Measurements from ENCODE around the gene NFATC2.
"Not testable (repeated sequence)": the region's sequence is repeated elsewhere in the genome, so short reads cannot be mapped to it uniquely, and the experiment has no call there.

The NFATC2 gene

GRCh38 chr20:51470499-51470820, 72.1 kb downstream of the NFATC2 start:
- no peak for DNase-seq (ENCODE audit: low spot score)

- DNase-seq (ENCODE audit: low spot score), result no peak
These were observed 72.7 kb downstream of the NFATC2 start for GRCh38 chr20:51469578-51470498.

GRCh38 chr20:51469046-51469445, 73.5 kb downstream of the NFATC2 start:
- DNase-seq (ENCODE audit: low spot score), result no peak

DNA sequence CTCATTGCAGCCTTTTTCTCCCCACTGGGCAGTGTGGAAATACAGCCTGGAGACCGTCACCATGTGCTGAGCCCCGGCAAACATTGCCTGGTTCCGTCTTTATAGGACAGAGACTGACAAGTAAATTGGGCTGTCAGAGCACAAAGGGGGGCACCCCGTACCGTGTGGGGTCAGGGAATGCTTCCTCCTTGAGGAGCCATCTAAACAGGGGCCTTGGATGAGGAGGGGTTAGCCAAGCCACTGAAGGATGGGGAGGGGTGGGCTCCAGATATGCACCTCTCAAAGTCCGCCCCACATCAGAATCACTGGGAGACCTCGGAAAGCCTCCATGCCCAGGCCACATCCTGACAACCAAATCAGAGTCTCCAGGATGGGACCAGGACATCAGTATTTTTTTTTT, 73.9 kb downstream of the NFATC2 start:
- DNase-seq (ENCODE audit: low spot score), result no peak

- DNase-seq (ENCODE audit: low spot score), result no peak
These were observed 74.4 kb downstream of the NFATC2 start for GRCh38 chr20:51467956-51468626.

GRCh38 chr20:51463998-51464397, 78.5 kb downstream of the NFATC2 start:
- no peak for DNase-seq (ENCODE audit: low spot score)

DNA sequence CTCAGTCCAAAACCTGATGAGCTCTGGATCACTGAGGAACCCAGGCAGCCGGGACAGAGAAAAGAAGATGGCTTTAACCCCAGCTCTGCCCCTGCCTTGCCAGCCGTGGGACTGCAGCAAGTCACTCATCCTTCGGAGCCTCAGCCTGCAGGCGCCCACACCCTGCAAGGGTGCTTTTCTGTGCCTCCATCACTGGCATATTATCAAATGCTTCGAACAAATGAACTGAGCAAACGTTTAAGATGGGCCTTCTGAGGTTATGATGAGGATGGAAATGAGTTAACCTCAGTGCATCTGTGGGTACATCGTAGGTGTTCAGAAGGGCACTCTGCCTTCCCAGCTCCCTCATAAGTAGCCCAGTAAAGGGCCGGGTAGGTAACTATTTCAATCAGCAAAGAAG, 79.0 kb downstream of the NFATC2 start:
- no peak for DNase-seq (ENCODE audit: low spot score)

DNA sequence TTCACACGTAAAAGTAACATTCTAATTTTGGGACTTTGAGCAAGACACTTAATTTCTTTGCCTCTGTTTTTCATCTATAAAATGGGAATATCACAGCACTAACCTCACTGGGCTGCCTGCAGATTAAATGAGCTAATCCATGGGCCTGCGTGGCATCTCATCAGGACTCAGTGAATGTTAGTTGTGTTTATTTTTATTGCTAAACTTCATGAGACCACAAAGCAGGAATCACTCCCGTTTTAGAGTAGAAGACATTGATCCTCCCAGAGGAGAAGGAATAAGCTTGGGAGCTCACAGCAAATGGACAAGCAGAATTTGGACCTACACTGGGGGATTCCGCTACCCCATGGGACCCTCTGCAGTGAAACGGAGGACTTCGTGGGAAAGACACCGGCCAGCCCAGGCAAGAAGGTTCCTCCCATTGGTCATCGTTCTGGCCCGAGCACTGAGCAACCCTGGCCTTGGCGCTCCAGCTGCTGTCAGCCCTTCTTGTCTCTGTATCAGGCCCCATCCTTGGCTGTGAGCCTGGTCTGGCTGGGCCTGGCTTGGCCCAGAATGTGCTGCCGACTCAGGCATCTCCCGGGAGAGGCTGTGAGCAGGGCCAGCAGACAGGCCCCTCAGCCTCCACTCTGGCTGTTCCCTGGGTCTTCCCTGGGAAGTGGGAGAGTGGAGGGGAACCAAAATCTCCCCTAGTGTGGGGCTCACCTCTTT, 79.8 kb downstream of the NFATC2 start:
- no peak for DNase-seq (ENCODE audit: low spot score)

GRCh38 chr20:51461846-51462245, 80.7 kb downstream of the NFATC2 start:
- DNase-seq (ENCODE audit: low spot score), result not testable (repeated sequence)

GRCh38 chr20:51461306-51461705, 81.2 kb downstream of the NFATC2 start:
- DNase-seq (ENCODE audit: low spot score), result no peak

DNA sequence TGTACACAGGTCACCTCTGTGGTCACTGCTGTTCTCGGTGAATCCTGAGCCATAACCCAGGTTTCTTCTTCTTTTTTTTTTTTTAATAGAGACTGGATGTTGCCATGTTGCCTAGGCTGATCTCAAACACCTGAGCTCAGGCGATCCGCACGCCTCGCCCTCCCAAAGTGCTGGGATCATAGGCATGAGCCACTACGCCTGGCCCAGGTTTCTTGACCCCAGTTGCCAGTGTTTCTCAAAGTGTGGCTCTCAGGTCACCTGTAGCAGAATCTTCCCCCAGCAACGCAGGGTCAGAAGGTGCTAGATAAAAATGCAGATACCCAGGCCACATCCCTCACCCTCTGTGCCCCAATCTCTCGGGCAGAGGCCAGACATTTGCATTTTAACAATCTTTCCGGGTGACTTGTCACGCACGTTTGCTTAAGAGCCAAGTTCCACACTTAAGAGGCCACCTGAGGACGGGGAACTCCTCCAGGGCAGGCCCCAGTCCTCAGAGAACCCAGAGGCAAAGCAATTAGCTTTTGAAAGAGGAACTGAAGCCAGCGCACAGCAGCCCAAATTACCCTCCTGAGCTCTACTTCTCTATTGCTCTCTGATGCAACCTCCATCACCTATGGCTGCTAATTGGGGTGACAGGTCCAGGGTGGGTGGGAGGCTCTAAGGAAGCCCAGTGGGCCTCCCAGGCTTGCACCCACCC, 81.8 kb downstream of the NFATC2 start:
- DNase-seq (ENCODE audit: low spot score), result no peak

DNA sequence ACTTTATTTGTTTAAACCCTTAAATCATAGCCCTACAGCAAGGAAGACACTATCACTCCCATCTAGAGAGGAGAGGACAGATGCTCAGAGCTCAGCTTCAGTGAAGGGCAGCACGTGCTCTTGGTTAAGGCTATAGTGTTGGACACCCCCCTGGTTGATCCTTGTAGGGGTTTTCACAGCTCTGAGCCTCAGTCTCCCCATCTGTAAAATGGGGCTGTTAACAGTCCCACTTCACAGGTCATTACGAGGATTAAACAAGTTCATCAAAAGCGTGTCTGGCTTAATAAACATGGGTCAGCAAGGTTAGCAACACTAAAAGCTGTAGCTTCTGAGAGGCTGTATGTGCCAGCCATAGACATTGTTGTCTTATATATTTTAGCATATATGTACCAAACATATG, 82.4 kb downstream of the NFATC2 start:
- no peak for DNase-seq (ENCODE audit: low spot score)

DNA sequence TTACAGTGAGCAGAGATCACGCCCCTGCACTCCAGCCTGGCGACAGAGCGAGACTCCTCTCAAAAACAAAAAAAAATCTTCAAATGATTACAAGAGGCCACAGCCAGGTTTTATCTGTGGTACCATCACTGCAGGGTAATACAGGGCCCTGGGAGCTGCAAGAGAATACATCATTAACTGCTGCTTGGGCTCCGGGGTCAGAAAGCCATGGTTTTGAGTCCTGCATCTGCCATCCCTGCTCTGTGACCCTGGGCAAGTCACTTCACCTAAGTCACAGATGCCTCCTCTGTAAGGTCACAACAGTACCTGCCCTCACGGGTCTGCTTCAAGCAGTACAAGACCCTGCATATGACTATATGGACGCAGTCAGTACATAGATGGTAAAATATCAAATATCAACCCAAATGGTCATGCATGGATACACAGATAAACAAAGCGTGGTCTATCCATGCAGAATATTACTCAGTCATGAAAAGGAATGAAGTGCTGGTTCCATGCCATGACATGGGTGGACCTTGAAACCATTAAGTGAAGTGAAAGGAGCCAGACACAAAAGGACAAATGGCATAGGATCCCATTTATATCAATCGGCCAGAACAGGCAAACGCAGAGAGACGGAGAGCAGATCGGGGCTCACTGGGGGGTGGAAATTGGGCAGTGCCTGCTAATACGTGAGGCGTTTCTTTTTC, 83.6 kb downstream of the NFATC2 start:
- no peak for DNase-seq (ENCODE audit: low spot score)

DNA sequence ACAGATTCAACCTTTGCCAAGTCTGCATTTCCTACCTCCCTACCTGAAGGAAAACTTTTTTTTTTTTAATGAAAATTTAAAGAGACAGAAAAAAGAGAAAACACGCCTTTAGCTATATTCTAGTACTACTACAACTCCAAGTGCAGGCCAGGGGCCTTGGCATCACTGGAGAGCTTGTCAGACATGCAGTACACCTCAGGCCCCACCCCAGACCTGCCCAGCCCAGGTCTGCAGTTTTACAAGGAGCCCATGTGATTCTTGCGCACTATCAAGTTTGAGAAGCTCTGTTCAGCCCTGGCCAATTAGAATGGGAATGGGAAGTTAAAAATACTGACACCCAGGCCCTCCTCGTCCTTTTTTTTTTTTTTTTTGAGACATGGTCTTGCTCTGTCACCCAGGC, 85.0 kb downstream of the NFATC2 start:
- DNase-seq (ENCODE audit: low spot score), result no peak

- peak; percentile 87 for DNase-seq (ENCODE audit: low spot score)
These were observed 85.7 kb downstream of the NFATC2 start for GRCh38 chr20:51456511-51457509.

- no peak for DNase-seq (ENCODE audit: low spot score)
These were observed 88.2 kb downstream of the NFATC2 start for GRCh38 chr20:51454250-51454865.

DNA sequence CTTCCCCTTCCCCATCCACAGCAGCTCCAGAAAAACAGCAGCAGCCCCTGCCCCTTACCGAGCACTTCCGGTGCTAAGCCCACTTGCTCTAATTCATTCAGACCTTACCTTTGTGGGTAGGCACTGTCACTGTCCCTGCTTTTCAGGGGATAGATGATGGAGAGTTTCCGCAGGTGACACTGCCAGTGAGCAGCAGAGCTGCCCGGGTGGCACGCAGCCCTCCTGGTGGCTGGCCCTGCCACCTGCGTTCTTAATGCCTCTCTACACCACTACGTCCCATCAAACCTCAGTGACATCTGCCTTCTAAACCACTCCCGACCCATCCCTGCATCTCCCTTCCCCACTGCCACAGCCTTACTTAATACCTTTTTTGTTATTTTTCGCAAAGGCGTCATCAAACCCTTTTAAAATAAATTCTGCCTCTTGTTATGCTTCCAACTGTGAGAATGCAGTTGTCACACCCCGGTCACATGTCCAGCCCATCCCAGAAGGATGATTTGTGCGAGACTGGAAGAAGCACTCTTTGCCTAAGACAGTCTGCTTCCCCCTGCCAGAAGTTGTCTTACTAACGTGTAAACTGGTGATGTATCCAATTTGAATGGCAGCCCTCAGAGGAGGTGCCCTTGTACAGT, 89.7 kb downstream of the NFATC2 start:
- no peak for DNase-seq (ENCODE audit: low spot score)

- no peak for DNase-seq (ENCODE audit: low spot score)
These were observed 90.4 kb downstream of the NFATC2 start for GRCh38 chr20:51452091-51452613.

- no peak for DNase-seq (ENCODE audit: low spot score)
These were observed 91.0 kb downstream of the NFATC2 start for GRCh38 chr20:51451484-51451883.

Measured in hematopoietic multipotent progenitor cell treated with erythropoietin and hydrocortisone succinate and interleukin-3 and kit ligand, for 17 days (in vitro differentiated cells).